Measurements from ENCODE around the gene LCT. TPM values are rescaled to one million over a fixed set of nuclear protein-coding genes. Genes with fewer than 3 reads are reported as not detected.

The LCT gene
- total RNA-seq, 1 donor, result 0.10 TPM

- Histone ChIP-seq H3K27me3 (ENCODE audit: insufficient read depth, low read length) (no peaks in the 10 kb centered on the region), H3K4me1 (ENCODE audit: insufficient read depth, low read length) (peaks cover 11% of the 10 kb centered on the region), H3K9me3 (ENCODE audit: low read depth, low read length) (no peaks in the 10 kb centered on the region), H3K4me3 (ENCODE audit: low read length) (no peak overlapping the region)
Observed at GRCh38 chr2:135792401-135793150, 44.4 kb downstream of the LCT start.

- Histone ChIP-seq H3K4me3 (ENCODE audit: low read length) (no peak overlapping the region), H3K9me3 (ENCODE audit: low read depth, low read length) (no peaks in the 10 kb centered on the region), H3K27me3 (ENCODE audit: insufficient read depth, low read length) (no peaks in the 10 kb centered on the region), H3K4me1 (ENCODE audit: insufficient read depth, low read length) (peaks cover 7% of the 10 kb centered on the region)
Observed at GRCh38 chr2:135791418-135792190, 45.4 kb downstream of the LCT start.

GRCh38 chr2:135790423-135790822 is 46.6 kb downstream of the LCT start:
- Histone ChIP-seq H3K4me1 (ENCODE audit: insufficient read depth, low read length) (peaks cover 7% of the 10 kb centered on the region), H3K27me3 (ENCODE audit: insufficient read depth, low read length) (no peaks in the 10 kb centered on the region), H3K9me3 (ENCODE audit: low read depth, low read length) (no peaks in the 10 kb centered on the region), H3K4me3 (ENCODE audit: low read length) (no peak overlapping the region)

GRCh38 chr2:135786823-135787222 is 50.2 kb downstream of the LCT start:
- Histone ChIP-seq H3K9me3 (ENCODE audit: low read depth, low read length) (no peaks in the 10 kb centered on the region), H3K27me3 (ENCODE audit: insufficient read depth, low read length) (no peaks in the 10 kb centered on the region)

GRCh38 chr2:135785032-135785431 is 52.0 kb downstream of the LCT start:
- Histone ChIP-seq H3K9me3 (ENCODE audit: low read depth, low read length) (no peaks in the 10 kb centered on the region), H3K27me3 (ENCODE audit: insufficient read depth, low read length) (no peaks in the 10 kb centered on the region), H3K4me1 (ENCODE audit: insufficient read depth, low read length) (no peaks in the 10 kb centered on the region), H3K4me3 (ENCODE audit: low read length) (no peak overlapping the region)

More at GRCh38 chr2:135786823-135787222, 50.2 kb downstream of the LCT start:
- H3K4me1 ChIP-seq (ENCODE audit: insufficient read depth, low read length), result no peaks in the 10 kb centered on the region
- H3K4me3 ChIP-seq (ENCODE audit: low read length), result no peak overlapping the region

- Histone ChIP-seq H3K4me3 (ENCODE audit: low read length) (no peak overlapping the region), H3K27me3 (ENCODE audit: insufficient read depth, low read length) (no peaks in the 10 kb centered on the region), H3K4me1 (ENCODE audit: insufficient read depth, low read length) (no peaks in the 10 kb centered on the region), H3K9me3 (ENCODE audit: low read depth, low read length) (no peaks in the 10 kb centered on the region)
Observed at GRCh38 chr2:135783439-135783838, 53.5 kb downstream of the LCT start.

- no peaks in the 10 kb centered on the region for H3K4me1 ChIP-seq (ENCODE audit: insufficient read depth, low read length)
- H3K27me3 ChIP-seq (ENCODE audit: insufficient read depth, low read length), result no peaks in the 10 kb centered on the region
- no peaks in the 10 kb centered on the region for H3K9me3 ChIP-seq (ENCODE audit: low read depth, low read length)
- no peak overlapping the region for H3K4me3 ChIP-seq (ENCODE audit: low read length)
Observed at GRCh38 chr2:135782231-135782630, 54.8 kb downstream of the LCT start.

- Histone ChIP-seq H3K9me3 (ENCODE audit: low read depth, low read length) (no peaks in the 10 kb centered on the region), H3K27me3 (ENCODE audit: insufficient read depth, low read length) (no peaks in the 10 kb centered on the region), H3K4me3 (ENCODE audit: low read length) (no peak overlapping the region), H3K4me1 (ENCODE audit: insufficient read depth, low read length) (no peaks in the 10 kb centered on the region)
Observed at GRCh38 chr2:135776367-135776766, 60.6 kb downstream of the LCT start.

GRCh38 chr2:135775420-135775819 is 61.6 kb downstream of the LCT start:
- Histone ChIP-seq H3K9me3 (ENCODE audit: low read depth, low read length) (no peaks in the 10 kb centered on the region), H3K4me3 (ENCODE audit: low read length) (no peak overlapping the region), H3K27me3 (ENCODE audit: insufficient read depth, low read length) (no peaks in the 10 kb centered on the region), H3K4me1 (ENCODE audit: insufficient read depth, low read length) (no peaks in the 10 kb centered on the region)

GRCh38 chr2:135773917-135774316 is 63.1 kb downstream of the LCT start:
- no peaks in the 10 kb centered on the region for H3K4me1 ChIP-seq (ENCODE audit: insufficient read depth, low read length)
- H3K9me3 ChIP-seq (ENCODE audit: low read depth, low read length), result no peaks in the 10 kb centered on the region
- H3K27me3 ChIP-seq (ENCODE audit: insufficient read depth, low read length), result no peaks in the 10 kb centered on the region
- H3K4me3 ChIP-seq (ENCODE audit: low read length), result no peak overlapping the region

- Histone ChIP-seq H3K27me3 (ENCODE audit: insufficient read depth, low read length) (no peaks in the 10 kb centered on the region), H3K4me1 (ENCODE audit: insufficient read depth, low read length) (no peaks in the 10 kb centered on the region), H3K9me3 (ENCODE audit: low read depth, low read length) (no peaks in the 10 kb centered on the region), H3K4me3 (ENCODE audit: low read length) (no peak overlapping the region)
Observed at GRCh38 chr2:135773319-135773718, 63.7 kb downstream of the LCT start.

GRCh38 chr2:135768863-135769262 is 68.1 kb downstream of the LCT start:
- H3K4me3 ChIP-seq (ENCODE audit: low read length), result no peak overlapping the region
- H3K9me3 ChIP-seq (ENCODE audit: low read depth, low read length), result no peaks in the 10 kb centered on the region
- no peaks in the 10 kb centered on the region for H3K27me3 ChIP-seq (ENCODE audit: insufficient read depth, low read length)
- H3K4me1 ChIP-seq (ENCODE audit: insufficient read depth, low read length), result no peaks in the 10 kb centered on the region

GRCh38 chr2:135762530-135762929 is 74.5 kb downstream of the LCT start:
- no peaks in the 10 kb centered on the region for H3K27me3 ChIP-seq (ENCODE audit: insufficient read depth, low read length)
- no peaks in the 10 kb centered on the region for H3K4me1 ChIP-seq (ENCODE audit: insufficient read depth, low read length)
- H3K4me3 ChIP-seq (ENCODE audit: low read length), result no peak overlapping the region
- H3K9me3 ChIP-seq (ENCODE audit: low read depth, low read length), result peaks cover under 1% of the 10 kb centered on the region

GRCh38 chr2:135762022-135762421 is 75.0 kb downstream of the LCT start:
- H3K9me3 ChIP-seq (ENCODE audit: low read depth, low read length), result peaks cover 6% of the 10 kb centered on the region
- H3K27me3 ChIP-seq (ENCODE audit: insufficient read depth, low read length), result no peaks in the 10 kb centered on the region
- no peak overlapping the region for H3K4me3 ChIP-seq (ENCODE audit: low read length)
- no peaks in the 10 kb centered on the region for H3K4me1 ChIP-seq (ENCODE audit: insufficient read depth, low read length)

- Histone ChIP-seq H3K4me1 (ENCODE audit: insufficient read depth, low read length) (no peaks in the 10 kb centered on the region), H3K4me3 (ENCODE audit: low read length) (no peak overlapping the region)
Observed at GRCh38 chr2:135756692-135757091, 80.3 kb downstream of the LCT start.

More at GRCh38 chr2:135756692-135757091, 80.3 kb downstream of the LCT start:
- Histone ChIP-seq H3K9me3 (ENCODE audit: low read depth, low read length) (peaks cover 17% of the 10 kb centered on the region), H3K27me3 (ENCODE audit: insufficient read depth, low read length) (no peaks in the 10 kb centered on the region)

Measured in mononuclear cell (primary cell).